Measurements from ENCODE around the gene KNDC1.
"Not testable (repeated sequence)": the region's sequence is repeated elsewhere in the genome, so short reads cannot be mapped to it uniquely, and the experiment has no call there.

Gene KNDC1

DNA sequence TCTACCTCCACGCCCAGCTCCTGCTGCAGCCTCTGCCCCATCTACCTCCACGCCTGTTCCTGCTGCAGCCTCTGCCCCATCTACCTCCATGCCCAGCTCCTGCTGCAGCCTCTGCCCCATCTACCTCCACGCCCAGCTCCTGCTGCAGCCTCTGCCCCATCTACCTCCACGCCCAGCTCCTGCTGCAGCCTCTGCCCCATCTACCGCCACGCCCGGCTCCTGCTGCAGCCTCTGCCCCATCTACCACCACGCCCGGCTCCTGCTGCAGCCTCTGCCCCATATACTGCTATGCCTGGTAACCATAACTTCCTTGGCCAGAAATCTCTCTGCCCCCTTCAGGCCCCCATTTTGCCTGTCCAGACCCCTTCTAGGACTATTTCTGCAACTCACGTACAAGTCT is 105.0 kb downstream of the KNDC1 start:
- not testable (repeated sequence) for DNase-seq

GRCh38 chr10:133266056-133266795 is 106.2 kb downstream of the KNDC1 start:
- no peak for DNase-seq

GRCh38 chr10:133267293-133267692 is 107.3 kb downstream of the KNDC1 start:
- DNase-seq = no peak

DNA sequence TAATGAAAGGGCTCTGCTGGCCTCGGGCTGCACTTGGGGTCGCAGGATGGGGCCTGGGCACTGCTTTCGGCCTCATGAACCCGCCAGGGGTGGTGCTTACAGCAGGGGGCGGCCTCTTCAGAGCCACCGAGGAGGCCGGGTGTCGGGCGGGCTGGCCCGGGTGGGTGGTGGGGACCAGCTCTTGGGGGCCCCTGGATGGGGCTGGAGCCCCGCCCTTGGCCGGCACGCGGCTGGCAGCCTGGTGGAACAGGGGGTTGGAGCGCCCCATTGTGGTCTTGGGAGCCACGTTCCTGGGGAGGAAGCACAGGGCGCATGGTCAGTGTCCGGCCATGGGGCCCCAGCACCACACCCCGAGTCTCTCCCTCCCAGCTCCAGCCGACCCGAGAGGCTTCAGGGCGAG is 107.8 kb downstream of the KNDC1 start:
- no peak for DNase-seq

DNA sequence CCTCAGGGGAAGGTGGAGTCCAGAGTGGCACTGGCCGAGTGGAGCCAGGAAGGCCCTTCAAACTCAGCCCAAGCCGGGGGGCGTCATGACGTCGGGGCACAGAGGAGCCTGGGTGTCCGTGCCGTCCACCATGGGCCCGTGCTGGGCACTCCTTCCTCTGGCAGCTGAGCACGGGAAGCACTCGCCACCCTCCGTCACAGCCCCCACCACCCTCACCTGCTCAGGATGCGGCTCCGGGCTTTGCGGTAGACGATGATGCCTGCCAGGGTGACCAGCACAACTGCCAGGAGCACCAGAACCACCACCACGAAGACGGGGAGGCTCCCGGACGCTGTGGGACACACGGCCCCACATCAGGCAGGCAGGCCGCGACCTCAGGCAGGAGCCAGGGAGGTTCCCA is 108.5 kb downstream of the KNDC1 start:
- no peak for DNase-seq

DNA sequence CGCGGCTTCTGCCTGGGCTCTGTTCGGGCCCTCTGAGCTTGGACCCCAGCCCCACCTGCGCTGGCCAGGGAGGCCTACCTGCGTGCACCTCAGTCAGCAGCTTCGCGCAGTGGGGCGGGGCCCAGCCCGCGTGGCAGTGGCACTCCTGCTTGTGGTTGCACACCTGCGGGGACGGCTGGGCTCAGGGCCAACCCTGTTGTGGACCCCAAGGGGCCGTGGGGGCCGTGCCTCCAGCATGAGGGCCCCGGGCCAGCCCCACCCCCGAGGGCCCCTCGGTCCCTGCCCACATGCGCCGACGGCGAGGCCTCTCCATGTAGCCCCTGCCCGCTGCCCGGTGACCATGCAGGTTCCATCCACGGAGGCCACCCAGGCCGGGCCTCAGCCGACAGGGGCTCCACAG is 109.3 kb downstream of the KNDC1 start:
- no peak for DNase-seq

DNA sequence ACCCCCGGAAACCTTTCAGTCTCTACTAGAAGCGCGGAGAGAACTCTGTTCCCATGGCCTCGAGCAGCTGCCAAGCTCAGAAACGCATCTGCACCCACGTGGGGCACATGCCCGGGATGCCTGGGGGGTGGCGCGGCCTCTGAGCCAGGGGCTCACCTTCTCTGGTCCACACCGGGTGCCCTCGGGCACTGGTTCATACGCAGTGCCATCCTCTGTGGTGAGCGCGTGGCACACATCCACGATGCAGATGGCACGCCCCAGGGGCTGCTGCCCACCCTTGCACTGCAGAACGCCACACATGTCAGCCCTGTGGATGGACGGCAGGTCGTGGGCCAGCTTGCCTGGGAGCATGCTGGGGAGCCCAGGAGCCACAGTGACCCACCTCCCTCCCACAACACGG is 110.2 kb downstream of the KNDC1 start:
- DNase-seq = no peak

- no peak for DNase-seq
Measured at GRCh38 chr10:133270773-133271297, 110.8 kb downstream of the KNDC1 start.

GRCh38 chr10:133271521-133272300 is 111.7 kb downstream of the KNDC1 start:
- no peak for DNase-seq

DNA sequence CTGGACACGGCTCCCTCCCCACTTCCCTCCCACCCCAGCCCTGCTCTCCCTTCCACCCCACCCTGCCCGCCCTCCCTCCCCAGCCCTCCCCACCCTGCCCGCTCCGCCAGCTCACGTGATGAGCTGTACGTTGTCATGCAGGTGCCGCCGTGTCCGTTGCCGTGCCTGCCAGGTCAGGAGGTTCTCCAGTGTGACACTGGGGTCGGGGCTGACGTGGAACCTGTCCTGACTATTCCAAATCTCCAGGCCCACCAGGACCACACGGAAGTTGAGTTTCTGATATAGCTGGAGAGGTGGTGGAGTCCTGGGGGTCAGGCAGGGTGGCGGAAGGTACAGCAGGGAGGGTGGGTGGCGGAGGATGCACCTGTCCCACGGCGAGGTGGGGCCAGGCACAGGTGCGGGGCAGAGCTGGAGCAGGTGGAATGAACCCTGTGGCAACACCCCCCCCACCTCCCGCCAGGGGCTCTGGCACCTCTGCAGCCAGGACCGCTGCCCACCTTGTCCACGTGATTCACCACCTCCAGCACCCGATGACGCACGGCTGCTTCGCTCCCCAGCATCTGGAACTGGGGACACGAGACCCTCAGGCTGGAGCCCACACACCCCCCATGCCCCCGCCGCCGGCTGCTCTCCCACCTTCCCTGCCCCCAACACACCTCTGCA is 112.4 kb downstream of the KNDC1 start:
- DNase-seq = no peak

DNA sequence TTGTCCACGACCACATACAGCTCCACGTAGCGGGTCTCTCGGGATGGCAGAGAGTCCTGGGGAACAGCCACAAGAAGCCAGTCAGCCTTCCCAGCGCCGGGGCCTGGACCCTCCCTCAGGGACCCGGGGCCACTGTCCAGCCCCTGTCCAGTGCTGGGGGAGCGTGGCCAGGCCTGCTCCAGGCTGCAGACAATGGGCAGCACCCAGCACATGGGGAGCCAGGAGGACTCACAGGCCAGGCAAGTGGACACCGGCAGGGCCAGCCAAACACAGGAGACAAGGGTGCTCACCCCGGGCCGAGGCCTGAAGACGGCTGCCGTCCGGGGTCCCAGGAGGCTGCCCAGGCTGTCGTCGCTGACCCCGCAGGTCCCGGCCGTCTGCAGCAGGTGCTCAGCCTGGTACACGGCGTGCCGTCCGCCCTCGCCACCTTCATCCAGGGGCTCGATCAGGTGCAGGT is 113.0 kb downstream of the KNDC1 start:
- no peak for DNase-seq

GRCh38 chr10:133273534-133274143 is 113.6 kb downstream of the KNDC1 start:
- DNase-seq = no peak

- DNase-seq = no peak
Measured at GRCh38 chr10:133274751-133275683, 115.0 kb downstream of the KNDC1 start.

- no peak for DNase-seq
Measured at GRCh38 chr10:133275684-133276092, 115.7 kb downstream of the KNDC1 start.

Data from NCI-H1436 treated with DMSO at 0.1 percent for 48 hours (cell line).